Posterior vena cava (tissue), 2 donors: ENCODE data around the gene TMEM98. TPM values are rescaled to one million over a fixed set of nuclear protein-coding genes. Genes with fewer than 3 reads are reported as not detected.
"Not testable (repeated sequence)": the region's sequence is repeated elsewhere in the genome, so short reads cannot be mapped to it uniquely, and the experiment has no call there.

Experiments
- DNase-seq: peaks from one replicate; pipeline ENCODE4 v3.0.0-alpha.2; 2020; ENCODE audit warnings: low spot score
- intact Hi-C, 2 donors: fragments of 100-400 bp; cut with DNase I; formaldehyde crosslinking; loops; one replicate each; pipeline versions ENCODE4 v1.14.1 to v1.14.2; 2022 to 2023
- total RNA-seq, 2 donors: library from RNA; stranded (reverse); fragmentation: NEBNext Ultra II Directional; extraction: Animal tissue kit (Norgen Biotek cat#: 25700); gene quantifications; one replicate each; pipeline ENCODE4 v1.2.1, GENCODE V29; 2021
- donor health status: DM: yes; HTN: yes; CAD: no.
- donor health status: DM: yes; HTN: yes; CAD: no.

TMEM98 gene
- total RNA-seq, 2 donors from 2014 or later, result 27.5 to 42.9 TPM

DNA sequence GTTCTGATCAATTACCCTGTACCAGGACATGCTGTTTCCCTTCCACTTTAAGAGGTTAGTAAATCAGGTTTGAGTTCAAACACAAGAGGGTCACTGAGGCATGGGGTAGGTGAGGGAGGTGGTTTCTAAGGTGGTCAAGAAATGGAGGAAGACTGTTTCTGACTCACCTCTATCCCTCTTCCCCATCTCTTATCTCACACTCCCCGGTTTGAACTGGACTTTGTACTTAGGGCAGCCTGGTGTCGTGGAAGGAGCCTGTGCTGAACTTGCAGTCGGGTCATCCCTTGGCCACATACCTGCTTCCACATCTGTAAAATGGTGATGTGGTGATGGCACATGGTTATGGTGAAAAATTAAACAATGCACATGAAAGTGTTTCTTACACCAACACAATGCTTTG is 17.2 kb upstream of the TMEM98 start:
- no peak for DNase-seq
- intact Hi-C loops, result loop anchor here in 1 of 2 donors (5.0 kb wide), 1 partner anchor 1897 kb away; no protein-coding TSS in a partner anchor

DNA sequence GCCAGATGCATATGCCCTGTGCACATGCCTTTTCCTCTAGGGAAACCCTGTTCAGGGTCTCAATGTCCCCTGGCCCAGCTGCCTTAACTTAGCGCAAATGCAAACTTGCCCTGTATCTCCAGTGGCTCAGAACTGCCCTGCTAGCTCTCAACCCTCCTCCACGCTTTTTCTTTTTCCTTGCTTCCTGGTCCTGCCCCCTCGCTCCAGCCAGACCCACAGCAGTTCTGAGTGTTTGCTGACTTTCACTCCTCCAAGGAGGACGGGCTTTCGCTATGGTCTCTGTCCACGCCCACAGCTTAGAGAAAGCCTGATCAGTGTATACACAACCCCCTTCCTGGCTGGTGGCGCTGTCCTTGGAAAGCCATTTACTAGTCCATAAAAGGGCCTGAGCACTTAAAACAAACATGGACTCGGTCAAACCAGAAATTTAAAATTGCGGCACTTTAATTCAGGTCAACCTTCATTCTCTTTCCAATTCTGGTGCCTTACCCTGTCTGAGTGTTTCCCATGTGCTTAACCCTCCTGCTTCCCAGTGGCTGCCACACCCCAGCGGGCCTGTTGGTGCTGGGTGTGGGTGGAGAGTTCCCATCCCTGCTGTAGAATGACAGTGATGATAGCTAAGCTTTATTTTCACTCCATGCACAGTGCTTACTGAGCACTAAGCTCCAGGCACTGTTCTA is 15.6 kb upstream of the TMEM98 start:
- intact Hi-C loops, result loop anchor here in 1 of 2 donors (5.0 kb wide), 1 partner anchor 1895 kb away; no protein-coding TSS in a partner anchor
- DNase-seq, result peak; percentile 91

DNA sequence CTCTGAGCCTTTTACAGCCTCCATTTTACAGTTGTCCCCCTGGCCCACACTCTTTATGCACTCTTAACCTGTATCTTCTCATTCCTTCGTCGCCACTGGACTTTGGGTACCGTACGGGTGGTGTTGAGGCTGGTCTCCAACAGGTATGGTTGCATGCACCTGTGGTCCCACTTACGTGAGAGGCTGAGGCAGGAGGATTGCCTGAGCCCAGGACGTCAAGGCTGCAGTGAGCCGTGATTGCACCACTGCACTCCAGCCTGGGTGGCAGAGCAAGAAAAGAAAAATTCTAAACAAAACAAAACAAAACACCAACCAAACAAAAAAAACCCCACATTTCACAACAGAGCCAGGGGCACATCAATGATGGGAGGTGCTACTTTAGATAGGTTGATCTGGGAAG is 14.4 kb upstream of the TMEM98 start:
- no peak for DNase-seq
- intact Hi-C loops, result loop anchor here in 1 of 2 donors (5.0 kb wide), 1 partner anchor 1894 kb away; no protein-coding TSS in a partner anchor

DNA sequence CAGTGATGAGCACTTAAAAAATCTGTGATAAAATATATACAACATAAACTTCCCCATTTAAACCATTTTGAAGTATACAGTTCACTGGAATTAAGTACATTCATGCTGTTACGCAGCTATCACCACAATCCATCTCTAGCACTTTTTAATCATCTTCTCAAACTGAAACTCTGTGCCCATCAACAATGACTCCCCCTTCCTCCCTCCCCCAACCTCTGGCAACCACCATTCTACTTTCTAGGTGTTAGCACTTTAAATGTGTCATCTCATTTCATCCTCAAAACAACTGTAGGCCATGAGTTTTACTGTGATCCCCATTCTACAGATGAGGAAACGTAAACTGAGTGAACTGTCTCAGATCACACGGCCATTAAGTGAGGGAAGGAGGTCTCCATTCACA is 13.8 kb upstream of the TMEM98 start:
- DNase-seq, result no peak
- intact Hi-C loops, result loop anchor here in 1 of 2 donors (5.0 kb wide), 1 partner anchor 1893 kb away; no protein-coding TSS in a partner anchor

DNA sequence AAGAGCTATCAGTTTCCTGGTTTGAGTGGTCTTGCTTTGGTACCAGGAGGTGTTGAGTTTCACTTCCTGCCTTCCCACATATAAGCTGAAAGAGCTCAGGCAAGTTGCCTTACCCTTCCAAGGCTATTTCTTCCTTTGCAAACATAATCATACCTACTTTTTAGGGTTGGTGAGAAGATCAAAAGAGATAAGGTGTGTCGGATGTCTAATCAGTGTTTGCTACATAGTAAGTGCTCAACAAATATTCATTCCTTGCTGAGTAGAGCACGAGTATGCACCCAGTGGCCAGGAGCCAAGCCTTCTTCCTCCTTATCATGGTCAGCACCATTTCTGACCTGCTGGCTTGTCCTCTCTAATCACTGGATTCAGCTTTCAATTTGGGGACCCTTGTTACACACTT is 12.7 kb upstream of the TMEM98 start:
- no peak for DNase-seq
- intact Hi-C loops, result no loop called here

DNA sequence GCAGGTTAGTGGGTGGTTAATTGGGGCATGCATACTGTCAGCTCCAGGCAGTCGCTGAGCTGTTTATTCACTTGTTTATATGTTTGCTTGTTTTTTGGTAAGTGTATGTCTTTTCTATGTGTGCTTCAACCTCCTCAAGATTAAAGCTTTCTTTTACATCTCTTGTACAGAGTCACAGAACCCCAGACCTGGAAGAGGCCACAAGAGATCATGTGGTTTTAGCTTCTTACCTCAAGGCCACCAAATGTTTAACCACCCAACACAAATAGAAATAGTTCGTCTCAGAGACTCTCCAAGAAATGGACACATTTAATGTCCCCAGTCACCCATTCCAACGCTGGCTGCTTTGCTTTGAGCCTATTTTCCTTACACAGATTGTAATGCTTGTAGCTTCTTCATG is 11.8 kb upstream of the TMEM98 start:
- intact Hi-C loops, result no loop called here
- no peak for DNase-seq

DNA sequence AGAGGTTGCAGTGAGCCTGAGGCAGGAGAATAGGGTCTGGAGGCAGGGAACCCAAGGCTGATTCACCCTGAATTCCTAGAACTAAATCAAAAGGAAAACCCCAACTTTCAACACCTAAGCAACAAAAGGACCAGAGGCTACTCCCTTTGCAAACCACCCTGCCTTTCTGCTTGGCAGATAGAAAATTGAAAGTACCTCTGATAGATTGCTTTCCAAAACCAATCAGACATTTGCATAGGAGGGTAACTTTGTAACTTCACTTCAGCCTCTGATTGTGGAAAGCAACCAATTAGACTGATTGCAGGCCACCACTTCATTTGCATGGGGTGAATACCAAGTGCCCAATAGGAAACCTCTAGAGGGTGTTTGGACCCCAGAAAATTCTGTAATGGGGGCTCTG is 10.9 kb upstream of the TMEM98 start:
- intact Hi-C loops, result no loop called here
- no peak for DNase-seq

DNA sequence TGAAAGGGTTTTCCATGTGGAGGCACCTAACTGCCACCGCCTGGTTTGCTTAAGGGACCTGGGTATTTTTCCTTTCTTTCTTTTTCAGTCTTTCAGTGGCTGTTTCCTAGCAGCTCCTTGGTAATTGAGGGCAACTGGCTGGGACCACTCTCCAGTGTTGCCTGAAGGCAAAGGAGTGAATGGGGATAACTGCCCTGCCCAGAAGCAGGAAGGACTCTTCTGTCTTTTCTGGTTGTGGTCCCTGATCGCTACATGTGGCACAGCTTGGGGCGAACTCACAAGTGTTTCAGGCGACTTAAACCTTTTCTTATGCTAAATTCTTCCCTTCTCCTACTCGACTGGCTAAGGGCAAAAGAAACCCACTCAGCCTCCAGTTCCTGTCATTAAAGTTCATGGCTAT is 10.1 kb upstream of the TMEM98 start:
- DNase-seq, result no peak
- intact Hi-C loops, result no loop called here

DNA sequence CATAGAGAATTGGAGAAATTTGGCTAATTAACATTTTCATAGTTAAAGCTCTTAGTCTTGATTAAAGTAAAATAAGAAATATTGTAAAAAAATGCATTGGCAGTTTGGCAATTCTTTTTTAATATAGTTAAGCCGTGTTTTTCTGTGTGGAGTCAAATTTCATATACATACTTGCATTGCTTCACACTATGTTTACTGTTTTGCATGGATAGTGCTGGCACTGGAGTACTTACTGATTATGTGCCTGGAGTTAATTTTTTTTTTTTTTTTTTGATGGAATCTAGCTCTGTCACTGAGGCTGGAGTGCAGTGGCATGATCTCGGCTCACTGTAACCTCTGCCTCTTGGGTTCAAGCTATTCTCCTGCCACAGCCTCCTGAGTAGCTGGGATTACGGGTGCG is 8.1 kb upstream of the TMEM98 start:
- DNase-seq, intact Hi-C loops: not testable (repeated sequence)

DNA sequence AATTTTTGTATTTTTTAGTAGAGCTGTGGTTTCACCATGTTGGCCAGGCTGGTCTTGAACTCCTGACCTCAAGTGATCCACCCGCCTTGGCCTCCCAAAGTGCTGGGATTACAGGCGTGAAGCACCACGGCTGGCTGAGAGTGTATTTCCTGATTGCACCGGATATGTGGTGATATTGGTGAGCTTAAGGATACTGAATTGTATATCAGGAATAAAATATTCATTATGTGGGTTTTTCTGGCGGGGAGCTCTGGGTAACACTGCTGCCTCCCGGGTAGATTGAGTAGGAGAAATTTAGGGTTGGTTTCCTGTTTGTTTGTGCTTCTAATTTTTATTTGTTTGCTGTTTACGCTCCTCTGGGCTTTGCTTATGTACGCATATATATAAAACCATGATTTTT is 7.7 kb upstream of the TMEM98 start:
- no peak for DNase-seq
- intact Hi-C loops, result no loop called here

DNA sequence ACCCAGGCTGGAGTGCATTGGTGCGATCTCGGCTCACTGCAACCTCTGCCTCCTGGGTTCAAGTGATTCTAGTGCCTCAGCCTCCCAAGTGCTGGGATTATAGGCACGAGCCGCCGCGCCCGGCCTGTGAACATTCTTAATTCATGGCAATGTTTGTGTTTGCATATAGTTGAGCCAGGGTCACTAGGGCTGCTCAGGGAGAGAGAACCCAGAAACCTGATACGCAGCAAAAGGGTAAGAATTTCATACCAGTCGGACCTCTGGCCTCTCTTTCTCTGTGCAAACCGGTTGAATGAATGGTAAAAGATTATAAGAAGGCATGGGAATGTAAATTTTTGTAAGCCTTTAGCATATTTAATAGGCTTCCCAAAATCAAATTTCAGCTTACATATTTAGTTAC is 6.9 kb upstream of the TMEM98 start:
- DNase-seq, result no peak
- intact Hi-C loops, result no loop called here

DNA sequence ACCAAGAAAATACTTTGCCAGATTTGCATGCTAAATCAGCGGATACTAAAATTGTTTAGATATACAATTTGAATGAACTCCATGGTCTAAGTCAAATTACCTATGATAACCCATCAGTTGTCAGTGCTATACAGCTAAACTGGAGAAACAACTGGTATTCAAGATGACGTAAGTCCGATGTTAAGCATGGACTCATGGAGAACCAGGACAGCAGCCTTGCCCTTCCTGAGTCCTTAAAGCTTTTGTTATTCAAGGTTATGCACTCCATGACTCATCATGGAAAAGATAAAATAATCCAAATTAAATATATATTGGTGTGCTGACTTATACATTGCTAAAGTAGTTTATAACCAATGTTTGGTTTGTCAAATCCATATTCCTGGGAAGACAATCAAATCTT is 4.0 kb upstream of the TMEM98 start:
- intact Hi-C loops, DNase-seq: not testable (repeated sequence)

DNA sequence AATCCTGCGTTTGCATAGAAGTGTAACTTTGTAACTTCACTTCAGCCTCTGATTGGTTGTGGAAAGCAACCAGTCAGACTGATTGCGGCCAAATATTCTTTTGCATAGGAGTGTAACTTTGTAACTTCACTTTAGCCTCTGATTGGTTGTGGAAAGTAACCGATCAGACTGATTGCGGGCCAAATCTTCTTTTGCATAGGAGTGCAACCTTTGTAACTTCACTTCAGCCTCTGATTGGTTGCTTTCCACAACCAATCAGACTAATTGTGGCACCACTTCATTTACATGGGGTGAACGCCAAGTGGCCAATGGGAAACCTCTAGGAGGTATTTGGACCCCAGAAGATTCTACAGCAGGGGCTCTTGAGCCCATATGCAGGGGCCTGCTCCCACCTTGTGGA is 1.8 kb upstream of the TMEM98 start:
- no peak for DNase-seq
- intact Hi-C loops, result no loop called here

DNA sequence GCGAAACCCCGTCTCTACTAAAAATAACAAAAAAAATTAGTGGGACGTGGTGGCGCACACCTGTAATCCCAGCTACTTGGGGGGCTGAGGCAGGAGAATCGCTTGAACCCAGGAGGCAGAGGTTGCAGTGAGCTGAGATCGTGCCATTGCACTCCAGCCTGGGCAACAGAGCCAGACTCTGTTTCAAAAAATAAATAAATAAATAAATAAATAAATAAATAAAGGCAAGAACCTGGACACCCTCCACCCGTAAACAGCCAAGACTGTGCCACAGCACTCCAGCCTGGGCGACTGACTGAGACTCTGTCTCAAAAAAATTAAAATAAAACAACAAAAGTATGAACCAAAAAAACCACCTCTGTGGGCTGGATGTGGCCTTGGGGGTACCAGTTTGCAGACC is 1.2 kb upstream of the TMEM98 start:
- intact Hi-C loops, DNase-seq: not testable (repeated sequence)

DNA sequence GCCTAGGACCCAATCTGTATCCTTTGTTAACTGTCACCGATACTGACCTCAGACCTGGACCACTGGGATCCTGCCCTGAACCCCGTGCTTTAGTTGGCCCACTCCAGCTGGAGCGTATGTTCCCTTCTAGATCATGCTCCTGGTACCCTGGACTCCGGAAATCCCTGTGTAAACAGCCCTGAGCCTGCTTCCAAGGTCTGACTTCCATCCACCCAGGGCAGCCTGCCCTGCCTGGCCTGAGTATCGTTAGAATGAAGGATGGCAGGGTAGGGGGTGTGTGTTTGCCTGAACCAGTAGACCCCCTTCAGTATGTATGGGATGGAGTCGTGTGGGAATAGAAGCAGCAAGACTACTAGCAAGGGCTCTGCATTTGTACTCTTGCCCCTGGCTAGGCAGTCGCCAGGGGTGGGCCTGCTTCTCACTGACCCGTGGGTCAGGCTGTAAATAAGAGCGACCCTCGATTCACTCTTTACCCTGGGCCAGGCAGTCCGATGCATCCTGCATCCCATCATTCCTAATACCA is 691 bp upstream of the TMEM98 start:
- intact Hi-C loops, result no loop called here
- no peak for DNase-seq

DNA sequence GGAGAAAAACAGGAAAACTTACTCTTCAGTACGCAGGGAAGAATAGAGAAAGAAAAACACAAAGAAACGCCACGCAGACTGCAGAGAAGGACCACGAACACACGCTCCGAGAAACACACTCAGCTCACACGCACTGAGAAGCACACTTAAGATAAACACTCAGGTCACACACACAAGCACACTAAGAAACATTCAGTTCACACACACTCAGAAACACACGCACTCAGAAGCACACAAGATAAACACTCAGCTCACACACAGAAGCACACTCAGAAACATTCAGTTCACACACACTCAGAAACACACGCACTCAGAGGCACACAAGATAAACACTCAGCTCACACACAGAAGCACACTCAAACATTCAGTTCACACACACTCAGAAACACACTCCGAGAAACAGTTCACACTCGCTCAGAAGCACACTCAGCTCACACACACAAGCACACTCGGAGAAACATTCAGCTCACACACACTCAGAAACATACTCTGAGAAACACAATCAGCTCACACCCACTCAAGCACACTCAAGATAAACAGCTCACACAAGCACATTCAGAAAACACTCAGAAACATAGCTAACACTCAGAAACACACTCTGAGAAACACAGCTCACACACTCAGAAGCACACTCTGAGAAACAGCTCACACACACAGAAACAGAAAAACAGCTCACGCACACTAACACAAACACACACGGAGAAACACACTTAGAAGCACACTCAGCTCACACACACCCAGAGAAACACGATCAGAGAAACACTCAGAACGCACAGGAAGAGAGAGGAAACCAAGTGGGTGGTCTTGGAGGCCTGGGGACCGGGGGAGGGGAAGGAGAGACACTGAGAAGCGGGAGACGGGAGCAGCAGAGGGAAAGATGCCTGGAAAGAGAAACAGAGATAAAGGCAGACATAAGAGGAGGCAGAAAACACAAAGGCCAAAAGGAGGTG is 908 bp downstream of the TMEM98 start:
- intact Hi-C loops, result no loop called here
- DNase-seq, result no peak

DNA sequence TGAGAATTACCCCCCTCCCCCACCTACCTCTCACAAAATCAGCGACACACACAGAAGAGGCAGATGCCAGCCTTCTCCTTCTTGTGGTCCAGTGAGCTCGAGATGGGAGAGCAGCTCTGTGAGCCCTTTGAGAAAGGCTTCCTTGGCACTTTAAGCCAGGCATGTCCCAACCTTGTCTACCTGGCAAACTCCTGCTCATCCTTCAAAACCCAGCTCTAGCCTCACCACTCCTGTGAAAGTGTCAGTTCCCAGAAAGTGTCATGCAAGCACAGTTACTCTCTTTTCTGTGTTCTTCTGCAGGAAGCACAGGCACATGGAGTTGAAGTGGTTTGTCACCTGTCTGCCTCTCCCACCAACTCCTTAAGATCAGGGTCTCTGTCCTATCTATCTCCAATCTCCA is 1.6 kb downstream of the TMEM98 start:
- intact Hi-C loops, result no loop called here
- no peak for DNase-seq

DNA sequence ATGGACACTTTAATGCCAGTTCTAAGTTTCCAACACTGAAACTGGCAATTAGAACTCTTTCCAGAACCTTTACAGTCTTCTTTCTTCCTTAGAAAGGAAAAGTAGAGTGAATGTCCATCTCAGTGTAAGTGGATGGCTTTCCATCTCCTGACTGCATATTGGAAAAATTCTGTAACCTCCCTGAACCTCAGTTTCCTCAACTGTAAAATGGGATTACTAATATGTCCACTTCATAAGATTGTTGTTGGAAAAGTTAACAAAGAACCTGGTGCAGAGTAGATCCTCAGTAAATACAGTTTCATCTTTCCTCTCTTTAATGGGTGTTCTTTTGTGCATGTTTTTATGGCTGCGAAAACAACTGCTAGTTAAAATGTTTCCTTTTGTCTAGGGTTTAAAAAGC is 2.6 kb downstream of the TMEM98 start:
- DNase-seq, result no peak
- intact Hi-C loops, result loop anchor here in 1 of 2 donors (5.0 kb wide), 1 partner anchor 1557 kb away; no protein-coding TSS in a partner anchor

DNA sequence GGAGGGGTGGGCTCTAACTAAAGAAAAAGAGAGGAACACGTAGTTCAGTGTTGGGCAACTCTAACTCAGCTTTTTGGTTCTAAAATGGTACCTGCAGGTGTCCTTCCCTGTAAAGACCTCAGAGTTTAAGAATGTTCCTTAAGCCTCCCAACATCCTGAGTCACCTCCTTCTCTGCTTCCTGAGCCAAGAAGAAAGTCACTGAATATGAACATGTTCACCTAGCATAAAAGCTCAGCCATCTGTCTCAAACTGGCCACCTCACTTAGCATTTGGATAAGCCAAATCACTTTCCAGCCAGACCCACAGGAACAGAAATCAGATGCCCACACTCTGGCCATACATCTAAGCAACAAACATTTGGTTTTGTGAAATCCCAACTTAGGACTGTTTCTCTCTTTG is 3.7 kb downstream of the TMEM98 start:
- intact Hi-C loops, result loop anchor here in 1 of 2 donors (5.0 kb wide), 1 partner anchor 1556 kb away; no protein-coding TSS in a partner anchor
- DNase-seq, result no peak

DNA sequence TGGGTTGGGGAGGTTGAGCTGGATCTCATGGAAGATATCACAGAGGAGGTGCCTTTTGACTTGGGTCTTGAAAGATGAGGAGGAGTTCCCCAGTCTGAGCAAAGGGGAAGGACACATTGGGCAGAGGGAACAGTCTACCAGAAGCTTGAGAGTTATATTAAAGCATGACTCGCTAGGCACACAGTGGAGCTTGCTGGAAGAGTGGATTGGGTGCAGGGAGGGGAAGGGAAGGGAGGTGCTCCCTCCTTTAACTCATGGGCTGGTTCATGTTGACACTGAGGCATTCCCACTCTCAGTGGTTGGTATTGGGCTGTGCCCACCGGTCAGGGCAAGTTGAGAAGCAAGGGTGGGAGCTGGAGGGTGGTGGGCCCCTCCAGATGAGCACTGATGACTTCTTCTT is 5.9 kb downstream of the TMEM98 start:
- no peak for DNase-seq
- intact Hi-C loops, result loop anchor here in 1 of 2 donors (5.0 kb wide), 1 partner anchor 1553 kb away; no protein-coding TSS in a partner anchor
